C4-2B (cell line): ENCODE data around the gene ORC6.

Experiments used
- CTCF ChIP-seq: fragments of 450-650 bp; conservative IDR thresholded peaks from 2 replicates; pipeline ENCODE4 v1.5.1; 2017; ENCODE audit warnings: mild to moderate bottlenecking
- ZFX ChIP-seq: fragments of 450-650 bp; IDR thresholded peaks from 2 replicates; pipeline ENCODE4 v1.6.1; 2017

DNA sequence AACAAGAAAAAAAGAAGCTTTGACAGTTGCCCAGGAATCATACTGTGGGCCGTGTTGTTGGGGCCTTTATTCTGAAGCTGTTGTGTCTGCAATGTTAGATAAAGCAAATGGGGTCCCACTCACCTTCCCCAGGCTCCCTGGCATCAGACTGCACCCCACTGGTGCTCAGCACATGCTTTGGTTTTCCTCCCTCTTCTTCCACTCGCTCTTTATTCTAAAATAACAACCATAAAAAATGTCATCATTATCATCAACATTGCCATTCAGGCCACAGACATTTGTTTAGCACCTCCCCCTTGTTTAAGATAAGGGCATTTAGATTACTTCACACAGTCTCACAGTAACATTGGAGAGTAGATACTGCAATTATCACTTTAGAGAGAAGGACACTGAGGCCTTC, 50.5 kb downstream of the ORC6 start:
- TF ChIP-seq CTCF (no peak), ZFX (no peak)
